GM12878 (cell line): ENCODE data around the gene NFATC3. TPM values are rescaled to one million over a fixed set of nuclear protein-coding genes. Genes with fewer than 3 reads are reported as not detected.

Experiments used
- ATAC-seq: fragments of 200-7000 bp; cut with Tn5 transposase; 3 replicates; pipeline ENCODE4 v1.9.1; 2020; ENCODE audit warnings: mild to moderate bottlenecking, moderate library complexity
- BruUV-seq: library from RNA; stranded (reverse); fragments of 400-500 nt; replicated peaks from 2 replicates; lab custom pipeline; 2021; lab: Mats Ljungman, UMichigan
- CTCF ChIA-PET: fragments of 300-600 bp; sonication (Branson Sonifier 250); formaldehyde crosslinking; extraction: SDS; loops from one replicate; lab custom pipeline; 2021; ENCODE audit warnings: inconsistent platforms; lab: Yijun Ruan, JAX
- POLR2A ChIA-PET: fragments of 350-600 bp; formaldehyde crosslinking; extraction: SDS; loops from one replicate; lab custom pipeline; 2021; ENCODE audit warnings: inconsistent platforms; lab: Charles Lee
- RAD21 ChIA-PET: fragments of 300-600 bp; sonication (Branson Sonifier 250); formaldehyde crosslinking; loops from one replicate; lab custom pipeline; 2023; ENCODE audit warnings: antibody characterized with exemption; ENCODE audit not compliant: unreplicated experiment; lab: Charles Lee
- SMC1A ChIA-PET: fragments of 300-600 bp; sonication (Branson Sonifier 250); formaldehyde crosslinking; loops from one replicate; lab custom pipeline; 2023; ENCODE audit not compliant: unreplicated experiment, uncharacterized antibody; lab: Charles Lee
- DNase-seq: peaks from one replicate; pipeline ENCODE4 v3.0.0-alpha.2; 2011; ENCODE audit warnings: low read depth, low spot score
- FAIRE-seq: peaks from 3 replicates; lab custom pipeline; 2011; peaks lifted over from hg19 to GRCh38; lab: Jason Lieb, UNC
- H2AFZ ChIP-seq: 2 replicates; pipeline ENCODE4 v1.6.0; 2011; ENCODE audit warnings: low read depth, low read length, control low read depth; ENCODE audit not compliant: control insufficient read depth
- H3K27ac ChIP-seq: 2 replicates; pipeline ENCODE4 v1.5.1; 2011; ENCODE audit warnings: control low read depth; ENCODE audit not compliant: control insufficient read depth, insufficient read depth
- H3K27me3 ChIP-seq, 2 experiments: replicated peaks in 1 of 2; 2 replicates each; pipeline versions ENCODE4 v1.6.0 to v1.6.1; 2011; ENCODE audit warnings: low read length in 1 of 2; ENCODE audit not compliant: control insufficient read depth in 2 of 2, insufficient read depth in 2 of 2
- H3K36me3 ChIP-seq, 2 experiments: 2 replicates each; pipeline ENCODE4 v1.5.1; 2011; ENCODE audit warnings: low read length in 1 of 2; ENCODE audit not compliant: control insufficient read depth in 2 of 2, insufficient read depth in 2 of 2
- H3K4me1 ChIP-seq: 2 replicates; pipeline ENCODE4 v1.6.1; 2011; ENCODE audit warnings: mild to moderate bottlenecking, low read length, moderate library complexity, mixed read lengths; ENCODE audit not compliant: control insufficient read depth, insufficient read depth
- H3K4me2 ChIP-seq: 2 replicates; pipeline ENCODE4 v1.6.0; 2011; ENCODE audit warnings: control low read depth; ENCODE audit not compliant: control insufficient read depth, insufficient read depth
- H3K4me3 ChIP-seq: fragments of 200-600 bp; sonication (generic); 2 replicates; pipeline ENCODE4 v1.5.1; 2016
- H3K79me2 ChIP-seq: 2 replicates; pipeline ENCODE4 v1.6.0; 2011; ENCODE audit warnings: low read length; ENCODE audit not compliant: control insufficient read depth, insufficient read depth
- H3K9ac ChIP-seq: 2 replicates; pipeline ENCODE4 v1.8.0; 2011; ENCODE audit warnings: low read length, control low read depth, mixed read lengths; ENCODE audit not compliant: control insufficient read depth, insufficient read depth
- H3K9me3 ChIP-seq: replicated peaks from 3 replicates; pipeline ENCODE4 v1.5.1; 2011; ENCODE audit warnings: mild to moderate bottlenecking, low read length; ENCODE audit not compliant: control insufficient read depth, insufficient read depth
- H4K20me1 ChIP-seq: 2 replicates; pipeline ENCODE4 v1.6.0; 2011; ENCODE audit not compliant: control insufficient read depth, insufficient read depth
- BCL11A ChIP-seq: IDR thresholded peaks from 2 replicates; pipeline ENCODE4 v1.6.1; 2011; ENCODE audit warnings: low read depth, low read length
- CBFB ChIP-seq: IDR thresholded peaks from 2 replicates; pipeline ENCODE4 v1.6.1; 2016; ENCODE audit warnings: antibody characterized with exemption, low read depth
- EP300 ChIP-seq, 2 experiments: fragments of 150-350 bp in 1 of 2; IDR thresholded peaks; 2 replicates each; pipeline ENCODE4 v1.6.1; 2011 to 2012; ENCODE audit warnings: low read depth in 2 of 2, low read length in 2 of 2, borderline replicate concordance in 1 of 2, improper control_type of control experiment in 1 of 2, inconsistent platforms in 1 of 2; ENCODE audit not compliant: control insufficient read depth in 1 of 2
- FOXM1 ChIP-seq: IDR thresholded peaks from 2 replicates; pipeline ENCODE4 v1.6.1; 2012; ENCODE audit warnings: low read depth, mild to moderate bottlenecking, inconsistent platforms, low read length, moderate library complexity
- MYC ChIP-seq: IDR thresholded peaks from 2 replicates; pipeline ENCODE4 v1.6.1; 2011; ENCODE audit warnings: mild to moderate bottlenecking, low read length, moderate library complexity, inconsistent platforms; ENCODE audit not compliant: insufficient read depth, insufficient replicate concordance, insufficient read length, severe bottlenecking
- NBN ChIP-seq: fragments of 450-650 bp; IDR thresholded peaks from 2 replicates; pipeline ENCODE4 v1.6.1; 2016
- RBBP5 ChIP-seq: fragments of 200-600 bp; sonication (generic); conservative IDR thresholded peaks from 2 replicates; pipeline ENCODE4 v1.6.1; 2016
- RCOR1 ChIP-seq: conservative IDR thresholded peaks from 2 replicates; pipeline ENCODE4 v1.6.1; 2012; ENCODE audit warnings: low read depth, low read length, improper control_type of control experiment
- RELA ChIP-seq: fragments of 450-650 bp; IDR thresholded peaks from 2 replicates; pipeline ENCODE4 v1.8.0; 2014; ENCODE audit warnings: borderline replicate concordance; ENCODE audit not compliant: partially characterized antibody
- WRNIP1 ChIP-seq: IDR thresholded peaks from 2 replicates; pipeline ENCODE4 v1.6.1; 2011; ENCODE audit warnings: low read depth, low read length, improper control_type of control experiment, borderline replicate concordance
- WGBS: methylation state at CpG from one replicate; pipeline ENCODE4 v1.1.6; 2016; ENCODE audit warnings: low lambda C conversion rate; ENCODE audit not compliant: insufficient replicate concordance, insufficient coverage; ENCODE audit errors: missing lambda C conversion rate; 5-methylcytosine and 5-hydroxymethylcytosine counted together
- in situ Hi-C: fragments of 300-500 bp; cut with MboI; formaldehyde crosslinking; loops from 9 replicates; pipeline ENCODE4 v1.14.3; 2018; ENCODE audit warnings: mixed read lengths
- intact Hi-C: fragments of 100-400 bp; cut with micrococcal nuclease; formaldehyde crosslinking; loops from one replicate; pipeline ENCODE4 v1.14.2; 2022; ENCODE audit not compliant: unreplicated experiment
- polyA plus RNA-seq, 11 experiments: library from polyadenylated mRNA; depleted of rRNA in 4 of 11; unstranded in 6 of 11; stranded (reverse) in 5 of 11; fragments of >200 nt; fragmentation: Nextera tagmentation in 4 of 11; fragmentation: Illumina TruSeq in 1 of 11; extraction: Ambion mirVana in 4 of 11; extraction: Trizol in 1 of 11; gene quantifications; 1 replicate in 1 of 11; 2 replicates in 10 of 11; pipeline versions ENCODE4 v1.2.1 to v1.2.3, GENCODE V29; 2011 to 2016; ENCODE audit warnings: inconsistent platforms in 2 of 11, missing spikeins in 2 of 11, low read depth in 1 of 11
- total RNA-seq, 4 experiments: library from RNA; depleted of rRNA in 3 of 4; stranded (reverse); fragments of >200 nt in 3 of 4; fragmentation: Illumina TruSeq in 1 of 4; extraction: Trizol in 1 of 4; gene quantifications; 2 replicates each; pipeline versions ENCODE4 v1.2.1 to v1.2.3, GENCODE V29; 2013 to 2021
- TF ChIP-seq, protein P1 (sequence below): fragments of 450-650 bp; IDR thresholded peaks from 2 replicates; pipeline ENCODE4 v1.6.1; 2016; ENCODE audit warnings: mild to moderate bottlenecking
- TF ChIP-seq, protein P2 (sequence below): fragments of 150-350 bp; IDR thresholded peaks from 2 replicates; pipeline ENCODE4 v1.6.1; 2016; ENCODE audit warnings: low read depth, low read length
- TF ChIP-seq, protein P3 (sequence below): fragments of 450-650 bp; IDR thresholded peaks from 2 replicates; pipeline ENCODE4 v1.6.1; 2017; ENCODE audit warnings: borderline replicate concordance
- TF ChIP-seq, protein P4 (sequence below): IDR thresholded peaks from 2 replicates; pipeline ENCODE4 v1.6.1; 2011; ENCODE audit warnings: low read depth, low read length, improper control_type of control experiment, borderline replicate concordance
- TF ChIP-seq, protein P5 (sequence below): fragments of 450-650 bp; IDR thresholded peaks from 2 replicates; pipeline ENCODE4 v1.6.1; 2014; ENCODE audit warnings: mild to moderate bottlenecking

The NFATC3 gene
- total and polyA plus RNA-seq, 10 of the 15 experiments (the other 5 are each of a cell fraction or from before 2014, with no cell fraction given) = 4.2 to 37.6 (median 24.9) TPM

DNA sequence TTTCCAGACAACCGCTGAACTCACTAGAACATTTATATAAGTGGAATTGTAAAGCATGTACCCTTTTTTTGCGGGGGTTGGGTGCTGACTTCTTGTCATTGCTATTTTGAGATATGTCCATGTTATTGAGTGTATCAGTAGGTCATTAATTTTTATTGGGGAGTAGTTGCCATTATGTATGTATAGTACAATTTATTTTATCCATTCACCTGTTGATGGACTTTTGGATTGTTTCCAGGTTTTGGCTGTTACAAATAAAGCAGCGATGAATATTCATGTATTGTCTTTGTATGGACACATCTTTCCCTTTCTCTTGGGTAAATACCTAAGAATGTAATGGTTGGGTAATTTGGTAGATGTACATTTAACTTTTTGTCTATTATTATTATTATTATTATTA lies 12.7 kb downstream of the NFATC3 start:
- DNase-seq (no peak), ATAC-seq (no peak), FAIRE-seq (no peak)
- no peak overlapping the region for H3K9ac ChIP-seq
- H3K27ac ChIP-seq = no peak overlapping the region
- intact Hi-C loops (no loop called here), in situ Hi-C loops (no loop called here)
- SMC1A ChIA-PET = interaction anchor here (0.9 to 1.6 kb wide), 6 partner anchors 12 to 52 kb away, joined by 3 to 5 read pairs (median 3); no protein-coding TSS in a partner anchor
- H2AFZ ChIP-seq = no peak overlapping the region
- no peak overlapping the region for H3K4me3 ChIP-seq
- H3K79me2 ChIP-seq = peaks cover 69% of the 10 kb centered on the region
- CTCF ChIA-PET = interaction anchor here (0.7 to 7.6 kb wide), 3 partner anchors 10 to 131 kb away, joined by 3 to 58 read pairs (median 4); no protein-coding TSS in a partner anchor
- 100% methylated on average over 3 of the region's 3 CpGs for WGBS
- TF ChIP-seq, protein P1, sequence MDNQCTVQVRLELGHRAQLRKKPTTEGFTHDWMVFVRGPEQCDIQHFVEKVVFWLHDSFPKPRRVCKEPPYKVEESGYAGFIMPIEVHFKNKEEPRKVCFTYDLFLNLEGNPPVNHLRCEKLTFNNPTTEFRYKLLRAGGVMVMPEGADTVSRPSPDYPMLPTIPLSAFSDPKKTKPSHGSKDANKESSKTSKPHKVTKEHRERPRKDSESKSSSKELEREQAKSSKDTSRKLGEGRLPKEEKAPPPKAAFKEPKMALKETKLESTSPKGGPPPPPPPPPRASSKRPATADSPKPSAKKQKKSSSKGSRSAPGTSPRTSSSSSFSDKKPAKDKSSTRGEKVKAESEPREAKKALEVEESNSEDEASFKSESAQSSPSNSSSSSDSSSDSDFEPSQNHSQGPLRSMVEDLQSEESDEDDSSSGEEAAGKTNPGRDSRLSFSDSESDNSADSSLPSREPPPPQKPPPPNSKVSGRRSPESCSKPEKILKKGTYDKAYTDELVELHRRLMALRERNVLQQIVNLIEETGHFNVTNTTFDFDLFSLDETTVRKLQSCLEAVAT = no peak
- TF ChIP-seq RELA (no peak), MYC (no peak), FOXM1 (no peak), BCL11A (no peak), RBBP5 (no peak), NBN (no peak), WRNIP1 (no peak), CBFB (no peak), EP300 (IDR thresholded peaks at IDR 0.05; ENCODE audit: borderline replicate concordance in 1 of 2, control insufficient read depth in 1 of 2, low read depth in 2 of 2, low read length in 2 of 2) (no peak), RCOR1 (no peak)
- TF ChIP-seq, protein P2, sequence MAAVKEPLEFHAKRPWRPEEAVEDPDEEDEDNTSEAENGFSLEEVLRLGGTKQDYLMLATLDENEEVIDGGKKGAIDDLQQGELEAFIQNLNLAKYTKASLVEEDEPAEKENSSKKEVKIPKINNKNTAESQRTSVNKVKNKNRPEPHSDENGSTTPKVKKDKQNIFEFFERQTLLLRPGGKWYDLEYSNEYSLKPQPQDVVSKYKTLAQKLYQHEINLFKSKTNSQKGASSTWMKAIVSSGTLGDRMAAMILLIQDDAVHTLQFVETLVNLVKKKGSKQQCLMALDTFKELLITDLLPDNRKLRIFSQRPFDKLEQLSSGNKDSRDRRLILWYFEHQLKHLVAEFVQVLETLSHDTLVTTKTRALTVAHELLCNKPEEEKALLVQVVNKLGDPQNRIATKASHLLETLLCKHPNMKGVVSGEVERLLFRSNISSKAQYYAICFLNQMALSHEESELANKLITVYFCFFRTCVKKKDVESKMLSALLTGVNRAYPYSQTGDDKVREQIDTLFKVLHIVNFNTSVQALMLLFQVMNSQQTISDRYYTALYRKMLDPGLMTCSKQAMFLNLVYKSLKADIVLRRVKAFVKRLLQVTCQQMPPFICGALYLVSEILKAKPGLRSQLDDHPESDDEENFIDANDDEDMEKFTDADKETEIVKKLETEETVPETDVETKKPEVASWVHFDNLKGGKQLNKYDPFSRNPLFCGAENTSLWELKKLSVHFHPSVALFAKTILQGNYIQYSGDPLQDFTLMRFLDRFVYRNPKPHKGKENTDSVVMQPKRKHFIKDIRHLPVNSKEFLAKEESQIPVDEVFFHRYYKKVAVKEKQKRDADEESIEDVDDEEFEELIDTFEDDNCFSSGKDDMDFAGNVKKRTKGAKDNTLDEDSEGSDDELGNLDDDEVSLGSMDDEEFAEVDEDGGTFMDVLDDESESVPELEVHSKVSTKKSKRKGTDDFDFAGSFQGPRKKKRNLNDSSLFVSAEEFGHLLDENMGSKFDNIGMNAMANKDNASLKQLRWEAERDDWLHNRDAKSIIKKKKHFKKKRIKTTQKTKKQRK = no peak
- TF ChIP-seq, protein P3, sequence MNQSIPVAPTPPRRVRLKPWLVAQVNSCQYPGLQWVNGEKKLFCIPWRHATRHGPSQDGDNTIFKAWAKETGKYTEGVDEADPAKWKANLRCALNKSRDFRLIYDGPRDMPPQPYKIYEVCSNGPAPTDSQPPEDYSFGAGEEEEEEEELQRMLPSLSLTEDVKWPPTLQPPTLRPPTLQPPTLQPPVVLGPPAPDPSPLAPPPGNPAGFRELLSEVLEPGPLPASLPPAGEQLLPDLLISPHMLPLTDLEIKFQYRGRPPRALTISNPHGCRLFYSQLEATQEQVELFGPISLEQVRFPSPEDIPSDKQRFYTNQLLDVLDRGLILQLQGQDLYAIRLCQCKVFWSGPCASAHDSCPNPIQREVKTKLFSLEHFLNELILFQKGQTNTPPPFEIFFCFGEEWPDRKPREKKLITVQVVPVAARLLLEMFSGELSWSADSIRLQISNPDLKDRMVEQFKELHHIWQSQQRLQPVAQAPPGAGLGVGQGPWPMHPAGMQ = no peak
- TF ChIP-seq, protein P4, sequence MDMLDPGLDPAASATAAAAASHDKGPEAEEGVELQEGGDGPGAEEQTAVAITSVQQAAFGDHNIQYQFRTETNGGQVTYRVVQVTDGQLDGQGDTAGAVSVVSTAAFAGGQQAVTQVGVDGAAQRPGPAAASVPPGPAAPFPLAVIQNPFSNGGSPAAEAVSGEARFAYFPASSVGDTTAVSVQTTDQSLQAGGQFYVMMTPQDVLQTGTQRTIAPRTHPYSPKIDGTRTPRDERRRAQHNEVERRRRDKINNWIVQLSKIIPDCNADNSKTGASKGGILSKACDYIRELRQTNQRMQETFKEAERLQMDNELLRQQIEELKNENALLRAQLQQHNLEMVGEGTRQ = no peak
- TF ChIP-seq, protein P5, sequence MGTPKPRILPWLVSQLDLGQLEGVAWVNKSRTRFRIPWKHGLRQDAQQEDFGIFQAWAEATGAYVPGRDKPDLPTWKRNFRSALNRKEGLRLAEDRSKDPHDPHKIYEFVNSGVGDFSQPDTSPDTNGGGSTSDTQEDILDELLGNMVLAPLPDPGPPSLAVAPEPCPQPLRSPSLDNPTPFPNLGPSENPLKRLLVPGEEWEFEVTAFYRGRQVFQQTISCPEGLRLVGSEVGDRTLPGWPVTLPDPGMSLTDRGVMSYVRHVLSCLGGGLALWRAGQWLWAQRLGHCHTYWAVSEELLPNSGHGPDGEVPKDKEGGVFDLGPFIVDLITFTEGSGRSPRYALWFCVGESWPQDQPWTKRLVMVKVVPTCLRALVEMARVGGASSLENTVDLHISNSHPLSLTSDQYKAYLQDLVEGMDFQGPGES = no peak
- peaks cover 6% of the 10 kb centered on the region; the same call in 1 of the 2 replicates for H3K4me1 ChIP-seq
- POLR2A ChIA-PET = interaction anchor here (0.8 to 1.1 kb wide), 2 partner anchors 12 to 13 kb away, joined by 3 read pairs; no protein-coding TSS in a partner anchor
- H3K9me3 ChIP-seq = no peaks in the 10 kb centered on the region
- no peaks in the 10 kb centered on the region for H4K20me1 ChIP-seq
- RAD21 ChIA-PET = interaction anchor here (0.9 kb wide), 1 partner anchor 25 kb away, joined by 3 read pairs; no protein-coding TSS in a partner anchor
- no peaks in the 10 kb centered on the region; a peak in 1 of 4 replicates for H3K36me3 ChIP-seq
- H3K27me3 ChIP-seq = no peaks in the 10 kb centered on the region
- no TSS peak for BruUV-seq
- no peak overlapping the region for H3K4me2 ChIP-seq
